HG02610 (cell line): ENCODE results near the gene ANTKMT.
A peak's percentile ranks its signal among the peaks of the same experiment; 100 is the strongest.
"Not testable (repeated sequence)": the region's sequence is repeated elsewhere in the genome, so short reads cannot be mapped to it uniquely, and the experiment has no call there.

Source experiments
- ATAC-seq: cut with Tn5 transposase; IDR thresholded peaks from one replicate; pipeline ENCODE4 v1.9.1; 2021; ENCODE audit warnings: mild to moderate bottlenecking, moderate library complexity; ENCODE audit not compliant: unreplicated experiment

Gene ANTKMT

DNA sequence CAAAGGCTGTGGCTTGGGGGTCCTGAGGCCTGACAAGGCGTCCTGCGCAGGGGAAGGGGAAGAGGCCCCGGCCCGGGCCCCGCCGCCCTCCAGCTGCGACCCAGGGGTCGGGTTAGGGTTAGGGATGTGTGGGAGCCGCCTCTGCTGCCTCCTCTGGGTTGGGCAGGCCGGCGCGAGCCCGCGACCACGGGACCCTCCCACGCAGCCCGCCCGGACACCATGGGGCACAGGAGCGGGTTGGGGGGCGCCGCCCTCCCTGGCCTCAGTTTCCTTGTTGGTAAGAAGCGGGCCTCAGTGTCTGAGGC is 19.5 kb downstream of the ANTKMT start:
- ATAC-seq, result no peak

DNA sequence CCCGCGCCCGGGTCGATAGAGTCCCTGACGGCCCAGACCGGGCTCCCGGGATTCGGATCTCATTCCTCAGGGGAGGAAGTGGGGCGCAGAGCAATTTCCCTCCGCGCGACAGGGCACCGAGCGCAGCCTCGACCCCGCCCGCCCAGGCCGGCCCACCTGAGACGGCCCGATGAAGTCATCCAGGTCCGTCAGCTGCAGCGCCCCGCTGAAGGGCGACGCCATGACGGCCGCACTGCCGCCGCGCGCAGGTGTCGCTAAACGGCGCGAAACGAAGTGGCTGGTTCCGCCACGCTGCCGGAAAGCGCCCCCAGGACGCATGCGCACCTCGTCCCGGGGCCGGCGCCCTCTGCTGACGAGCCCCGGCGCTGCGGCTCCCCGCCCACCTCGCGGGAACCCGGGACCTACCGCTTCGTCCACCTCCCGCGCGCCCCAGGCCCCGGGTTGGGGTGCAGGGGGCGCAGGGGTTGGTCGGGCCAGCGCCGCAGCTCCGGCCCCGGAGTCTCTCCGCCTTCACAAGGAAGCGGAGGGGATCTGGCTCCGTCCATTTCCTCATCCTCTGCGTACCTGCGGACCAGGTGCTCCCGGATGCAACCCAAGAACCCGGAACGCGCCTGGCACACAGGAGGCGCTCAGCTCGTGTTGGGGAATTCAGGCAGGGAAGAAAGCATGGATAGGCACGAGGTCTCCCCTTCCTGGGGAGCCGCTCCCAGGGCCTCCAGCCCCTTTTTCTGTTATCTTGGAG is 20.0 kb downstream of the ANTKMT start, which contains the start of gene CIAO3:
Gene CIAO3, minus strand, starts transcription at position 234 of the 742 bp plus-strand sequence. Its CDS starts 12 bp downstream, at position 222.
- ATAC-seq, result peak; percentile 77

DNA sequence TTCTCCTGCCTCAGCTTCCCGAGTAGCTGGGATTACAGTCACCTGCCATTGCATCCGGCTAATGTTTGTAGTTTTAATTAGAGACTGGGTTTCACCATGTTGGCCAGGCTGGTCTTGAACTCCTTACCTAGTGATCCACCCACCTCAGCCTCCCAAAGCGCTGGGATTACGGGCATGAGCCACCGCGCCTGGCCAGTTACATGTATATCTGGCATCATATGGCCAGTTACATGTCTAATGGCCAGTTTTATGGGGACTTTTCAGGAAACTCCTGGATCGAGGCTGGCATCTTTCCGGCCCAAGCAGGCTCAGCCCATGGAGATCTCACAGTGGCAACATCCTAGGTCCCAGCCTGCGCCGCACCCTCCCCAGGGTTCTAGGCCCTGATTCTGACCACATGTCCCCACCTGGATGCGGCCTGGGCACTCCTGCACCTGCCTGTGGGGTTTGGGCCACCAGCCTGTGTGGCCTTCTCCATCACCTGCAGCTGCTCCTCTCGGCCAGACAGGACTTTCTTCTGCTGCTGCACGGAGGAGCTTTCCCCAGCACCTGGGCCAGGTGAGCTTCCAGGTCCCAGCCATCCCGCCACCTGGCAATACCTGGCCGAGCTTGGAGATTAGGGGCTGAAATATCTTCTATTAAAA is 21.2 kb downstream of the ANTKMT start:
- no peak for ATAC-seq

DNA sequence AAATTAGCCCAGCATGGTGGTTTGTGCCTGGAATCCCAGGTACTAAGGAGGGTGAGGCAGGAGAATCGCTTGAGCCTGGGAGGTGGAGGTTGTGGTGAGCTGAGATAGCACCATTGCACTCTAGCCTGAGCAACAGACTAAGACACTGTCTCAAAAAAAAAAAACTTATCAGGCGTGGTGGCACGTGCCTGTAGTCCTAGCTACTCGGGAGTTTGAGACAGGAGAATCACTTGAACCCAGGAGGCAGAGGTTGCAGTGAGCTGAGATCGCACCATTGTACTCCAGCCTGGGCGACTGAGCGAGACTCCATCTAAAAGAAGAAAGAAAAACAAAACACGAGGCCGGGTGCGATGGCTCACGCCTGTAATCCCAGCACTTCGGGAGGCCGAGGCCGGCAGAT is 21.9 kb downstream of the ANTKMT start:
- ATAC-seq, result not testable (repeated sequence)

DNA sequence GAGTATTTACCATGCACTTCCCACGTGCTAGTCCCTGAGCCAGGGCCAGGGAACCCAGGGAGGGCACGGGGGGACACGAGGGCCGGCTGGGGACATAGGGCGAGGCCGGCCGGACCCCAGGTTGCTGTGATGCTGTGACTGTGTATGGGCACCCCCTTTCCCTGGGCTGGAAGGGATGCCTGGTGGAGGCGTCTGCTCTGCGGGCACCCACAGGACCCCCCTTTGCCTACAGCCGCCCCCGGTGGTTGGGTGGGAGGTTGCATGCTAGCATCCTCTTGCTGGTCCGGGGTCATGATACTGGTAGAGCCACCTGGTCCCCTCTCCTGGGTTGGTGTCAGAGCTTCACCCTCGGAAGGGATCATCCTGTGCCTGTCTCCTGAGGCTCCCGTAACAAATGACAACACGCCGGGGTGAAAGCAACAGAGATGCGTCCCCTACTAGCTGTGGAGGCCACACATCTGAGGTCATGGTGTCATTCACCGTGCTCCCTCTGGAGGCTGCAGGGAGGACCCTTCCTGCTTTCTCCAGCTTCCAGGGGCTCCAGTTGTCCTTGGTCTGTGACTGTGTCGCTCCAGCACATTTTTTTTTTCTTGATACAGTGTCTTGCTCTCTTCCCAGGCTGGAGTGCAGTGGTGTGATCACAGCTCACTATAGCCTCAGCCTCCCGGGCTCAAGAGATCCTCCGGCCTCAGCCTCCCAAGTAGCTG is 23.0 kb downstream of the ANTKMT start:
- no peak for ATAC-seq

DNA sequence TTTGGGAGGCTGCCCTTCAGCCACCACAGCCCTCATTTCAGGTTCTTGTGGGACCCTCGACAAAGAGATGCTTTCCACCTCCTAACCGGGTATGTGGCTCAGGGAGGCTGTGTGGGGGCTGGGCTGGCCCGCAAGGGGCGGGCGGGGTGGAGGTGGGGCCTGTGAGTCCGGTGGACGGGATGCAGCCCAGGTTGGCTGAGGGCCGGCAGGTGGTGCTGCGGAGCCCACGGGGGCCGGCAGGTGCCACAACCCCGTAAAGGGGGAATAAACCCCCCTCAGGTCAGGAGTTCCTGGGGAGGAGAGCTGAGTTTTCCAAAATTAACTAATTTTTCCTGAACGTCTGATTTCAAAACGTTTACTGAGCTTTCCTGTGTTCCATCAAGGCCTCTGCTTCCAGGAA is 24.8 kb downstream of the ANTKMT start:
- no peak for ATAC-seq

DNA sequence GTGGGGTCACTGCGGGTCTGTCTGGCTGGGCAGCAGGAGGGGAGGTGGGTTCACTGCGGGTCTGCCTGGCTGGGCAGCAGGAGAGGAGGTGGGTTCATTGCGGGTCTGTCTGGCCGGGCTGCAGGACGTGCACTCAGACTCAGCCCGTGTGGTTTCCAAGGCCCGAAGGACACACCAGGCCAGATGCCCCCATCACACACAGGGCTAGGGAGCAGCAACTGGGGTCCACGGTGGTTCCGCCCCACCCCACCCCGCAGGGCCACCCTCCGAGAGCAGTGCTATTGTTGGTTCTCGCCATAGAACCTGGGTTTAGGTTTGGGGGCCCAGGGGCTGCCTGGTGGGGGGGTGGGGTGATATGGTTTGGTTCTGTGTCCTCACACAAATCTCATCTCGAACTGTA is 25.7 kb downstream of the ANTKMT start:
- no peak for ATAC-seq

DNA sequence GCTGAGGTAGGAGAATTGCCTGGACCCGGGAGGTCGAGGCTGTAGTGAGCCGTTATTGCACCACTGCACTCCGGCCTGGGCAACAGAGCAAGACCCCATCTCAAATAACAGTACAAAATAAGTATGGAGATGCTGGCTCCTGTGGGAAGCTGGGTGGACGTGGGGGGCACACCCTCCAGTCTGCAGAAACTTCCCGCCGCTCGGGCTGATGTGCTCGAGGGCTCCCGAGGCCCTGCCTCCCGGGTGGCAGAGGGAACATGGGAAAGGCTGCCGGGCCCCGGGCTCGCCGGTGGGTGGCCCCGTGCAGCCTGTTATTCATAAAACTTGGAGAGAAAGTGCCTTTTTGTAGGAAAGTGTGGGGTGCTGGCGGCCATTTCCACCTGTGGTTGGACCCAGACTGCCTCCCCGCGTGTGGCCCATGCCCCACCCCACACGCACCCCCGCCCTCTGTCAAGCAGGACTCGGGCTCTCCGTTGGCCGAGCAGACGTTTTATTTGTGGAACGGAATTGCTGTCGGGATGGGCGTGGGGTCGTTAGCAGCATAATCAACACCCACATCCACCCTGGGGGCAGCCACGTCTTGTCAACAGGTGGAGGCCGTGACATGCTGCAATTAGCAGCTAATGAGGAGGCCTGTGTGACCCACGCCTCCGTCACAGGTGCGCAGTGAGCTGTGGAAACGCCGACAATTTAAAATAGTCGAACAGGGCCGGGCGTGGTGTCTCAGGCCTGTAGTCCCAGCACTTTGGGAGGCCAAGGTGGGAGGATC is 27.2 kb downstream of the ANTKMT start:
- no peak for ATAC-seq

DNA sequence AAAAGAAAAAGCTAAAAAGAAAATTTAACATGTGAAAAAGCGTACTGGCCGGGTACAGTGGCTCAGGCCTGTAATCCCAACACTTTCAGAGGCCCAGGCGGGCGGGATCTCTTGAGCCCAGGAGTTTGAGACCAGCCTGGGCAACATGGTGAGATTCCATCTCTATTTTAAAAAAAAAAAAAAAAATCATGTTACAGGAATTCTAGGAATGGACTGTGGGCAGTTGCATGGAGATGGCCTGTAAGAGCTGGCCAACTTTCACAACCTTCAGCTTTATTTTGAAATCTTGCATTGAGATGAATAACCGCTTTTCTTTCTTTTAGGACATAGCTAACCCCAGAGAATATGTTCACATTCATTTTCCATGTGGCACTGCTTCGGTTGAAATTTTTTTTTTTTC is 28.1 kb downstream of the ANTKMT start:
- ATAC-seq, result no peak

DNA sequence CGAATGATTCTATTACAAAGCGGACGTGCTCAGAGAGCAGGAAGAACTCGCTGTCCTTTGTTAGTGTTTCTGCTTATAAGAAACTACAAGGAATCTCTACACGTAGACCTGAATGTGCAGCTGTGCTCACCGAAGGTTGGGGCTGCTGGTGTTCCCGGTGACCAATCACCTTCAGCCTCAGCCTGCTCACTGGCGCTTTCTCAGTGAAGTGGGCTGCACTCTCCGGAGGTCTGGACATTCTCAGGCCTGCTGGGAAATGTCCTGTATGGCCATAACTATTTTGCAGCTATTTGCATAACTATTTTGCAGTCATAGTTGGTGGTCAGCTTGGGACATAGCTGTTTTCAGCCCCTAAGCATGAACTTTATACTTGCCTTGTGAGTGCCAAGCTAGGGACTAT is 29.5 kb downstream of the ANTKMT start:
- ATAC-seq, result no peak

DNA sequence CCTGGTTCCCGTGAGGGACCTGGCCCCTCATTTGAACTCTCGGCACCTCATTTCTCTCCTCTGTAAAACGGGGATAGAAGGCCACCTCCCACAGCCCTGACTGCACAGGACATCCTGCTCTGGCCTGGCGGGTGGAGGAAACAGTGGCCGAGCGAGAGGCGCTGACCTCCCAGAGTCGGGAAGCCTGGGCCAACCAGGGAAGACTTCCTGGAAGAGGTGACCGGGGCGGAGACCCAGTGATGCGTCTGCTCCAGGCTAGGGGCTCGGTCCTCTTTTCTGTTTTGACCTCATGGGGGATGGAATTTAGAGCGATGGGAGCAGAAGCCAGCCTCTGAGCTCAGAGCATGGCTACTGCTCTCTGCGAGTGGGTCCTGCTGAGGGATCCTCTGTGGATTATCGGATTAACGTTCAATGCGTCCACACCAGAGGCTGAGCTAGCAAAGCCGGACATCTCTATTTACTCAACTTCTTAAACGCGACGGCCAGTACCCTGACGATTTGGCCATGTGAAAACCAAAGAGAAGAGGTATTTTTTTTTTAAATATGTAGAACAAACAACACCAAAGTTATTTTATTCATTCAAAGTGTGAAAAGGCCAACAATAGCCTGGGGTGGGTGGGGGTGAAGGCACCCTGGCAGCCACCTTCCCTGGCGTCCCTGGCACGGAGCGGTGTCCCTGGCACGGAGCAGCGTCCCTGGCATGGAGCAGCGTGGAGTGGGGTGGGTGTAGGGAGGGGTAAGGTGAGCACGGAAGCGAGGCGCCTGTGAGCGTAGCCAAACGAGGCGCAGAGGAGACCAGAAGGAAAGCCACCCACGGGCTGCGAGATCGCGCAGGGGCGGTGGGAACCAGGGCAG is 30.4 kb downstream of the ANTKMT start:
- ATAC-seq, result no peak

DNA sequence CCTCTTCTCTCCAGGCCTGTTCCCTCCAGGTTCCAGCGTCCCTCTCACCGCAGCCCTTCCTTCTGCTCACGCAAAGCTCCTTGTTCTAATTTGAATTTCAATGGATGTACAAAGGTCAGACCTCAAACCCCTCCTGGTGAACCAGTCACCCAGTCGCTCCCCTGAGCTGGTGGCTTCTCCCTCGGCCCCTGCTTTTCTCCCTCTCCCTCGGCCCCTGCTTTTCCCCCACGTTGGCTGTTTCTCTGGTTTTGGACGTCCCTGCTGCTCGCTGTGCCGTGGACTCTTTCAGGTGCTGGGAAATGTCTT is 31.0 kb downstream of the ANTKMT start:
- no peak for ATAC-seq

DNA sequence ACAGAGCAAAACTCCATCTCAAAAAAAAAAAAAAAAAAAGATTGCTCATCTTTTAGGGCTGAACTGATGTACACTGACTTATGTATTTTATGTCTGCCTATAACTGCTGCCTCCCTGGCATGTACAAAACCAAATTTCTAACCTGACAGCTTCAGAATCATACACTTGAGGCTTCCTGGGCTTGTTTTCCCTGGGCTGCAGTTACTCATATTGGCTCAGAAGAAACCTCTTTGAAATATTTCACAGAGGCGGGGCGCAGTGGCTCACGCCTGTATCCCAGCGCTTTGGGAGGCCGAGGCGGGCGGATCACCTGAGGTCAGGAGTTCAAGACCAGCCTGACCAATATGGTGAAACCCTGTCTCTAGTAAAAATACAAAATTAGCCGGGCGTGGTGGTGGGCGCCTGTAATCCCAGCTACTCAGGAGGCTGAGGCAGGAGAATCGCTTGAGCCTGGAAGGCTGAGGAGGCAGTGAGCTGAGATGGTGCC is 33.2 kb downstream of the ANTKMT start:
- ATAC-seq, result not testable (repeated sequence)

DNA sequence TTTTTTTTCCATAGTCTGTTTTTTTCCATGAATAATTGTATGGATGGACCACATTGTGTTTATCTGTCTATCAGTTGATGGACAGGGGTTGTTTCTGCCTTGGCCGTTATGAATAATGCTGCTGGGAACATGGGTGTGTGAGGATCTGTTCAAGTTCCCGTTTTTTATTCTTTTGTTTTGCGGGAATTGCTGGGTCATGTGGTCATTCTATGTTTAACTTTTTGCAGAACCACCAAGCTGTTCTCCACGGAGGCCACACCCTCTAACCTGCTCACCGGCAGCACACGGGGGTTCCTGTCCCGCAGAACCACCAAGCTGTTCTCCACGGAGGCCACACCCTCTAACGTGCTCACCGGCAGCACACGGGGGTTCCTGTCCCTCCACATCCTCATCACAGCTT is 33.7 kb downstream of the ANTKMT start:
- no peak for ATAC-seq

DNA sequence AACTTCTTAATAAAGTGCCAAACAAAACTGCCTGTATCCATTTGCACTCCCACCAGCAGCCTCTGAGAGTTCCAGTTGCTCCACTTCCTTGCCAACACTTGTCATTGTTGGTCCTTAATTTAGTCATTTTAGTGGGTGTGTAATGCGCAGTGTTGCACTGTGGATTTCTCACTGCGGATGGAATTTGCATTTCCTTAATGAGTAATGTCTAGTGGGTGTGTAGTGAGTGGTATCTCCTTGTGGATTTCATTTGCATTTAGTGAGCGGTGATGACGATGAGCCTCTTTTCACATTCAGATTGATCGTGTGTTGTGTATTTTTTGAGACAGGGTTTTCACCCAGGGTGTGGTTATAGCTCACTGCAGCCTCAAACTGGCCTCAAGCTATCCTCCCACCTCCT is 35.5 kb downstream of the ANTKMT start:
- no peak for ATAC-seq

DNA sequence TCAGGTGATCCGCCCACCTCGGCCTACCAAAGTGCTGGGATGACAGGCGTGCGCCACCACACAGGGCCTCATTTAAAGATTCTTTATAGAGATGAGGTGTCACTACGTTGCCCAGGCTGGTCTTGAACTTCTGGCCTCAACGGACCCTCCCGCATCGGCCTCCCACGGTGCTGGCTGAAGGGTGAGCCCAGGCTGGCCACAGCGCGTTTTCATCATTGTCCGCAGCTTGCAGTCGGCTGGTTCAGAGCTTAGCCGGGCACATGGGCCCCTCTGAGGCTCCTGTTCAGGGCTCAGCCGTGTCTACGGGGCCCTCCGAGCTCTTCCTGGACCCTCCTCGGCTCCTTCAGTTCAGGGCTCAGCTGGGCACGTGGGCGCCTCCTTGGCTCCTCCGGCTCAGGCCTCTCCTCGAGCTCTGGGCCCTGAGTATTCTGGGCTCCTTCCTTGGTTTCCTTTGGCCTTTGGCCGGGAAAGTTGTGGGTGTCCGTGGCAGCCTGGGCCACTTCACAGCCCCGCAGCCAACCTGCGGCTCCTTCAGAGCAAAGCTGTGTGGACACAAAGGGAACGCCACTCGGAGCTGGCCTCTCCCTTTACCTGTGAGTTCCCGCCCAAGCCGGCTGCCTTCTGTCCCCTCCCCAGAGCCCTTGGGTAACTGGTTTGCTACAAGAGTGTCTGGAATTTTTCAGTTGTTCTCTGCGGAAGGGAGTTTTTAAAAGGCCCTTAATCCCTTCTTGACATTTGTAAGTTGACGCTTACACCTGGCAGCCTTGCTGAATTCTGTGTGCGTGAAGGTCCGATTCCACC is 38.4 kb downstream of the ANTKMT start:
- no peak for ATAC-seq

DNA sequence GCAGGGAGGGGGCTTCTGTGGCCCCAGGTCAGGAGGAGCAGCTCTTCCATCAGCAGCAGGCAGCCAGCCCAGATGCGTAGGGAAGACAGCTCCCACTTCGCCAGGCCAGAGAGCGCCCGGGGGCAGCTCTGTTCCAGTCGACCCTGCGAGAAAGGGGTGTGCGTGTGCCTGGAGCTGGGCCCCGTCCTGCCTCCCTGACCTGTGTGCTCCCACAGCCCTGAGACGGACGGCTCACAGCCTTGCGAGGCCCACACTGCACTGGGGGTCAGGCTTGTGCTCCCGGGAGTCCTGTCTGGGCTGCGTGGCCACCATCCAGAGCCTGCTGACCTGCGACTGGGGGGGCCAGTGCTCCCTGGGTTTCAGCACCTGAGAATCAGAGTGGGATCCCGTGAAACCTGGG is 39.1 kb downstream of the ANTKMT start:
- no peak for ATAC-seq

DNA sequence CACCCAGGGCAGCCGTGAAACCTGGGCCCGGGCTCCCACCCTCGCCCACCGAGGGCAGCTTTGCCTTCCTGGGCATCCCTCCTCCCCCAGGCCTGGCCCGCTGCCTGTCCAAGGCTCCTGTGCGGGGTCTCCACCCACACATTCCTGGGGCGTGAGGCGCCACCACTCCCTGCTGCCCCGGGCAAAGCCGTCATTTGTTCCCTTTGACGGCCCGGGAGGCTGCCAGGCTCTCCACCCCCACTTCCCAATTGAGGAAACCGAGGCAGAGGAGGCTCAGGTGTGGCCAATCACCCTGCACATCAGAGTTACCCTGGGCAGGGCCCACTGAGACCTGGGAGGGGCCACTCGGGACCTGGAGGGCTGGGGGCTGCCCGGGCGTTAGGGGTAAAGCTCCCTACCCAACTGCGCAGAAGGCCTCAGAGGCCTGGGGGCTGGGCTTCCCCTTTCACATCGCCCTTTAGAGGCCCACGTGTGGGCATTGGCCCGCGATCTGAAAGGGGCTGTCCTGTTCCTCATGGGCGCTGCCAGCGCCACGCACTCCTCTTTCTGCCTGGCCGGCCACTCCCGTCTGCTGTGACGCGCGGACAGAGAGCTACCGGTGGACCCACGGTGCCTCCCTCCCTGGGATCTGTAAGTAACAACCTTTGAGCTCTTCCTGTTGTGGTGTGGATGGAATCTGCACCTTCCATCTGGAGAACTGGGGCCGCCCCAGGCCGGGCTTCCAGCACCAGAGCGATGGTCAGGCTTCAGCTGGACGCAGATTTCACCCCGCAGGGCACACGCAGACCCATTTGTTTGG is 39.8 kb downstream of the ANTKMT start, which contains the start of gene MSLN:
Gene MSLN, plus strand, starts transcription at position 190 of the 799 bp plus-strand sequence. CDS start 1,947 bp downstream, outside the sequence.
- ATAC-seq, result no peak
